Measurements from ENCODE around the gene RSPH9.
"Not testable (repeated sequence)": the region's sequence is repeated elsewhere in the genome, so short reads cannot be mapped to it uniquely, and the experiment has no call there.

The RSPH9 gene

GRCh38 chr6:43682724-43683429 is 38.0 kb downstream of the RSPH9 start:
- in situ Hi-C loops (cut with MboI; ENCODE audit: low sequenced_read_pairs), result no loop called here

- in situ Hi-C loops (cut with MboI; ENCODE audit: low sequenced_read_pairs), result no loop called here
Observed at GRCh38 chr6:43683708-43684455, 39.0 kb downstream of the RSPH9 start.

- in situ Hi-C loops (cut with MboI; ENCODE audit: low sequenced_read_pairs), result no loop called here
Observed at GRCh38 chr6:43687079-43687436, 42.2 kb downstream of the RSPH9 start.

GRCh38 chr6:43687437-43688347 is 42.9 kb downstream of the RSPH9 start, which contains the start of gene MRPS18A:
TSS of gene MRPS18A (minus strand) at chr6:43687791. CDS start at chr6:43687779, 12 bp downstream.
- in situ Hi-C loops (cut with MboI; ENCODE audit: low sequenced_read_pairs), result no loop called here

- in situ Hi-C loops (cut with MboI; ENCODE audit: low sequenced_read_pairs), result no loop called here
Observed at GRCh38 chr6:43689421-43689820, 44.6 kb downstream of the RSPH9 start.

- in situ Hi-C loops (cut with MboI; ENCODE audit: low sequenced_read_pairs), result no loop called here
Observed at GRCh38 chr6:43695215-43695966, 50.6 kb downstream of the RSPH9 start.

- in situ Hi-C loops (cut with MboI; ENCODE audit: low sequenced_read_pairs), result no loop called here
Observed at GRCh38 chr6:43695967-43696291, 51.1 kb downstream of the RSPH9 start.

GRCh38 chr6:43697421-43697820 is 52.6 kb downstream of the RSPH9 start:
- in situ Hi-C loops (cut with MboI; ENCODE audit: low sequenced_read_pairs), result no loop called here

- in situ Hi-C loops (cut with MboI; ENCODE audit: low sequenced_read_pairs), result no loop called here
Observed at GRCh38 chr6:43698584-43699349, 53.9 kb downstream of the RSPH9 start.

GRCh38 chr6:43699564-43700186 is 54.8 kb downstream of the RSPH9 start:
- in situ Hi-C loops (cut with MboI; ENCODE audit: low sequenced_read_pairs), result no loop called here

GRCh38 chr6:43700939-43701560 is 56.2 kb downstream of the RSPH9 start:
- in situ Hi-C loops (cut with MboI; ENCODE audit: low sequenced_read_pairs), result not testable (repeated sequence)

- in situ Hi-C loops (cut with MboI; ENCODE audit: low sequenced_read_pairs), result no loop called here
Observed at GRCh38 chr6:43702171-43702533, 57.3 kb downstream of the RSPH9 start.

GRCh38 chr6:43702534-43703440 is 58.0 kb downstream of the RSPH9 start:
- in situ Hi-C loops (cut with MboI; ENCODE audit: low sequenced_read_pairs), result no loop called here

- in situ Hi-C loops (cut with MboI; ENCODE audit: low sequenced_read_pairs), result no loop called here
Observed at GRCh38 chr6:43703512-43704429, 58.9 kb downstream of the RSPH9 start.

- in situ Hi-C loops (cut with MboI; ENCODE audit: low sequenced_read_pairs), result no loop called here
Observed at GRCh38 chr6:43705996-43706395, 61.2 kb downstream of the RSPH9 start.

GRCh38 chr6:43706788-43707187 is 62.0 kb downstream of the RSPH9 start:
- in situ Hi-C loops (cut with MboI; ENCODE audit: low sequenced_read_pairs), result no loop called here

GRCh38 chr6:43707269-43707668 is 62.4 kb downstream of the RSPH9 start:
- in situ Hi-C loops (cut with MboI; ENCODE audit: low sequenced_read_pairs), result no loop called here

Measured in hTERT RPE-1 (cell line).